Activated CD4-positive, alpha-beta memory T cell treated with anti-CD3 and anti-CD28 coated beads for 36 hours (primary cell): ENCODE results near the gene MARK3. TPM values are rescaled to one million over a fixed set of nuclear protein-coding genes. Genes with fewer than 3 reads are reported as not detected.
A peak's percentile ranks its signal among the peaks of the same experiment; 100 is the strongest.

Experiments
- CTCF ChIA-PET: fragments of 350-600 bp; sonication (Branson Sonifier 250); formaldehyde crosslinking; loops from one replicate; lab custom pipeline; 2021; ENCODE audit warnings: antibody characterized with exemption, inconsistent platforms; lab: Charles Lee
- POLR2A ChIA-PET: fragments of 350-600 bp; sonication (Branson Sonifier 250); formaldehyde crosslinking; loops from one replicate; lab custom pipeline; 2021; ENCODE audit warnings: antibody characterized with exemption; lab: Charles Lee
- DNase-seq: peaks from one replicate; pipeline ENCODE4 v3.0.0-alpha.2; 2020
- H3K27ac Mint-ChIP-seq: one replicate; pipeline ENCODE4 v1.8.0; 2021; ENCODE audit warnings: mixed read lengths
- H3K27me3 Mint-ChIP-seq: one replicate; pipeline ENCODE4 v1.8.0; 2021; ENCODE audit warnings: mixed read lengths
- H3K36me3 Mint-ChIP-seq: one replicate; pipeline ENCODE4 v1.8.0; 2021; ENCODE audit warnings: mixed read lengths
- H3K4me1 Mint-ChIP-seq: one replicate; pipeline ENCODE4 v1.8.0; 2021; ENCODE audit warnings: low read depth, mixed read lengths
- H3K4me3 Mint-ChIP-seq: one replicate; pipeline ENCODE4 v1.8.0; 2021; ENCODE audit warnings: mild to moderate bottlenecking, mixed read lengths
- H3K9me3 Mint-ChIP-seq: one replicate; pipeline ENCODE4 v1.8.0; 2021; ENCODE audit warnings: mixed read lengths
- intact Hi-C: fragments of 100-400 bp; cut with micrococcal nuclease; formaldehyde crosslinking; loops from one replicate; pipeline ENCODE4 v1.15.1; 2023
- total RNA-seq, 2 experiments: library from RNA; stranded (reverse); gene quantifications; one replicate each; pipeline ENCODE4 v1.2.3, GENCODE V29; 2021

MARK3 gene
- total RNA-seq, 2 experiments from 2014 or later = 63.4 to 69.1 TPM

DNA sequence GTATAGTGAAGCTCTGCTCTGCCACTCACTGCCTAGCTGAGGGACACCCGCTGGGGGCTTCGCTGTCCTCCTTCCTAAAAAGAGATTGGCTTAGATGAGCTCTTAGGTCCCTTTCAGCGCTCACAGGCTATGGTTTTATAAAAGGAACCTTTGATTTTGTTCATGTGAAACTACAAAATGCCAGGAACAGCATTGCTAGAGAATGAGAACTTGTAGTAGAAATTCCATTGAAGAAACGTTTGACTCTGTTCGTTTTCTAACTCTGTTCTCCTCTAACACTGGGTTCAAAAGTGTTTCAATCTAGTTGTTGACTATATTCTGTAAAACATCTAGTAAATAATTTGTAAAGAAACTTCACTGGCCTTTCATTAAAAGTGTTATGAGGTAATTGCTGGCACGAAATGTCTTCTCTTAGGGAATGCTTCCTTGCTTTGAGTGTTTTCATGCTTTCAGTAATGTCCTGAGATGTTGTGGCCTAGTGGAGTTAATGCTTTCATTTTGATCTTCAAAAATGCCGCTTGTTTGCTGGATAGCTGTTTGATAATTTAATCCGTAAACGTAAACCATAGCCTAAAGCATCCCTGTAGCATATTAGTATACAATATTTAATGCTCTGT is 1.6 kb downstream of the MARK3 start:
- Mint-ChIP-seq H3K4me3 (peak overlapping the region; percentile 98), H3K4me1 (peaks cover 42% of the 10 kb centered on the region), H3K27ac (peak overlapping the region; percentile 94), H3K9me3 (no peaks in the 10 kb centered on the region), H3K27me3 (no peaks in the 10 kb centered on the region), H3K36me3 (peaks cover 6% of the 10 kb centered on the region)
- POLR2A ChIA-PET = no interaction called here
- no peak for DNase-seq
- CTCF ChIA-PET = interaction anchor here (1.0 kb wide), 1 partner anchor 59 kb away, joined by 3 read pairs; no protein-coding TSS in a partner anchor
- intact Hi-C loops = loop anchor here (2.0 to 5.0 kb wide), 2 partner anchors 14 to 40 kb away; no protein-coding TSS in a partner anchor

DNA sequence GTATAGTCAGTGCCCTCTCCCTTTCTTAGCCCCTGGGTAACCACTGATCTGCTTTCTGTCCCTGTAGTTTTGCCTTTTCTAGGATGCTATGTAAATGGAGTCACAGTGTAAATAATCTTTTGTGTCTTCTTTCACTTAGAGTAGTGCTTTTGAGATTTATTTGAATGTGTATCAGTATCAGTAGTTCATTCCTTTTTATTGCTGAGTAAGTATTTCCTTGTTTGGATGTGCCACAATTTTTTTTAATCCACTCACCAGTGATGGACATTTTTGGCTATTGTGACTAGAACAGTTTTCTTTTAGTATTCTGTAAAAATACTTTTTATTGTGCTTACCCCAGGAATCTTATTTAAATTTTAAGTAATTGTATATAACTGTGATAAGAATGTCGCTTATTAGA is 3.4 kb downstream of the MARK3 start:
- POLR2A ChIA-PET = no interaction called here
- DNase-seq = no peak
- H3K4me1 Mint-ChIP-seq = peaks cover 39% of the 10 kb centered on the region
- no peak overlapping the region for H3K4me3 Mint-ChIP-seq
- H3K27me3 Mint-ChIP-seq = no peaks in the 10 kb centered on the region
- peaks cover 6% of the 10 kb centered on the region for H3K36me3 Mint-ChIP-seq
- H3K9me3 Mint-ChIP-seq = no peaks in the 10 kb centered on the region
- intact Hi-C loops = loop anchor here (5.0 kb wide), 1 partner anchor 39 kb away; no protein-coding TSS in a partner anchor
- CTCF ChIA-PET = interaction anchor here (0.6 to 7.8 kb wide), 2 partner anchors 10 to 15 kb away, joined by 3 to 101 read pairs; no protein-coding TSS in a partner anchor
- H3K27ac Mint-ChIP-seq = peak overlapping the region; percentile 11

- intact Hi-C loops = no loop called here
- Mint-ChIP-seq H3K9me3 (no peaks in the 10 kb centered on the region), H3K27me3 (no peaks in the 10 kb centered on the region), H3K4me3 (no peak overlapping the region), H3K4me1 (peaks cover 50% of the 10 kb centered on the region), H3K36me3 (peaks cover 6% of the 10 kb centered on the region), H3K27ac (no peak overlapping the region)
- no peak for DNase-seq
- POLR2A ChIA-PET = interaction anchor here (0.5 to 1.3 kb wide), 2 partner anchors 55 to 57 kb away, joined by 3 to 4 read pairs; no protein-coding TSS in a partner anchor
- CTCF ChIA-PET = interaction anchor here (0.6 to 7.8 kb wide), 34 partner anchors 12 to 471 kb away, joined by 3 to 101 read pairs (median 4); partner anchors contain the start of genes CDC42BPB and EIF5
Measured at GRCh38 chr14:103390605-103391004, 5.4 kb downstream of the MARK3 start.

GRCh38 chr14:103391048-103391447 is 5.8 kb downstream of the MARK3 start:
- Mint-ChIP-seq H3K36me3 (peaks cover 4% of the 10 kb centered on the region), H3K27me3 (no peaks in the 10 kb centered on the region), H3K27ac (no peak overlapping the region), H3K9me3 (no peaks in the 10 kb centered on the region), H3K4me3 (no peak overlapping the region), H3K4me1 (peaks cover 54% of the 10 kb centered on the region)
- DNase-seq = peak; percentile 47
- ChIA-PET POLR2A (interaction anchor here (1.3 kb wide), 1 partner anchor 56 kb away, joined by 4 read pairs; no protein-coding TSS in a partner anchor), CTCF (interaction anchor here (0.6 to 7.8 kb wide), 36 partner anchors 11 to 525 kb away, joined by 3 to 101 read pairs (median 4); partner anchors contain the start of gene EIF5)
- intact Hi-C loops = no loop called here

- Mint-ChIP-seq H3K4me1 (peaks cover 61% of the 10 kb centered on the region), H3K36me3 (no peaks in the 10 kb centered on the region), H3K9me3 (no peaks in the 10 kb centered on the region), H3K27ac (no peak overlapping the region), H3K4me3 (no peak overlapping the region), H3K27me3 (no peaks in the 10 kb centered on the region)
- intact Hi-C loops = no loop called here
- CTCF ChIA-PET = interaction anchor here (1.1 to 7.8 kb wide), 11 partner anchors 10 to 112 kb away, joined by 3 to 101 read pairs (median 11); no protein-coding TSS in a partner anchor
- DNase-seq = no peak
- POLR2A ChIA-PET = no interaction called here
Measured at GRCh38 chr14:103392106-103392505, 6.9 kb downstream of the MARK3 start.

DNA sequence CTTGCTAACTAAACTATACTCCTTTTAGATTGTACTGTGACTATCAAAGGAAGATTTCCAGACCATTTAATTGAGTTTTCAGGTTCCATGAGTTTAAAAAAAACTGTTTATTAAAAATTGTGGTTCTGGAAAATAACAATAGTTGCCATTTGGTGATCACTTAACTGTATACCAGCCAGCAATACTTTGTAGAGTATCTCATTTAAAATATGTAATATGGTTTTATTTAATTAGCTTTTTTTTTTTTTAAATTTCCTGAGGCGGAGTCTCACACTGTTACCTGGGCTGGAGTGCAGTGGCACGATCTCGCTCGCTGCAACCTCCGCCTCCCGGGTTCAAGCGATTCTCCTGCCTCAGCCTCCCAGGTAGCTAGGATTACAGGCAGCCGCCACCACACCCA is 7.4 kb downstream of the MARK3 start:
- no peak overlapping the region for H3K4me3 Mint-ChIP-seq
- H3K36me3 Mint-ChIP-seq = no peaks in the 10 kb centered on the region
- intact Hi-C loops = no loop called here
- peaks cover 61% of the 10 kb centered on the region for H3K4me1 Mint-ChIP-seq
- POLR2A ChIA-PET = no interaction called here
- CTCF ChIA-PET = interaction anchor here (1.4 to 7.8 kb wide), 8 partner anchors 12 to 49 kb away, joined by 3 to 101 read pairs (median 14); no protein-coding TSS in a partner anchor
- no peak overlapping the region for H3K27ac Mint-ChIP-seq
- H3K27me3 Mint-ChIP-seq = no peaks in the 10 kb centered on the region
- no peaks in the 10 kb centered on the region for H3K9me3 Mint-ChIP-seq
- DNase-seq = no peak

DNA sequence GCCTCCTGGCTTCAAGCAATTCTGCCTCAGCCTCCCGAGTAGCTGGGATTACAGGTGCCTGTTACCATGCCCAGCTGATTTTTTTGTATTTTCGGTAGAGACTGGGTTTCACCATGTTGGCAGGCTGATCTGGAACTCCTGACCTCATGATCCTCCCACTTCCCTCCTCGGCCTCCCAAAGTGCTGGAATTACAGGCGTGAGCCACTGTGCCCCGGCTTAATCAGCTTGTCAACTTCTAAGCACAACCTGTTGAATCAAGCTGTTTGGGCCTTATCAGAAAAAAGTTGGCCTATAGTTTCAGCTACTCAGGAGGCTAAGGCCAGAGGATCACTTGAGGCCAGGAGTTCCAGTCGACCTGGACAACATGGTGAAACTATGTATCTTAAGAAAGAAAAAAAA is 7.9 kb downstream of the MARK3 start:
- POLR2A ChIA-PET = no interaction called here
- H3K4me3 Mint-ChIP-seq = no peak overlapping the region
- no peaks in the 10 kb centered on the region for H3K27me3 Mint-ChIP-seq
- DNase-seq = no peak
- peaks cover 63% of the 10 kb centered on the region for H3K4me1 Mint-ChIP-seq
- intact Hi-C loops = no loop called here
- CTCF ChIA-PET = interaction anchor here (0.6 to 7.8 kb wide), 11 partner anchors 11 to 198 kb away, joined by 3 to 101 read pairs (median 7); no protein-coding TSS in a partner anchor
- H3K9me3 Mint-ChIP-seq = no peaks in the 10 kb centered on the region
- no peak overlapping the region for H3K27ac Mint-ChIP-seq
- H3K36me3 Mint-ChIP-seq = no peaks in the 10 kb centered on the region

GRCh38 chr14:103393676-103394626 is 8.7 kb downstream of the MARK3 start:
- peaks cover 63% of the 10 kb centered on the region for H3K4me1 Mint-ChIP-seq
- DNase-seq = no peak
- ChIA-PET CTCF (interaction anchor here (0.5 to 7.8 kb wide), 18 partner anchors 10 to 441 kb away, joined by 3 to 101 read pairs (median 4); no protein-coding TSS in a partner anchor), POLR2A (no interaction called here)
- intact Hi-C loops = loop anchor here (1.0 kb wide), 1 partner anchor 9 kb away; the partner anchor contains the start of gene MARK3
- H3K27ac Mint-ChIP-seq = no peak overlapping the region
- H3K27me3 Mint-ChIP-seq = no peaks in the 10 kb centered on the region
- H3K4me3 Mint-ChIP-seq = no peak overlapping the region
- H3K9me3 Mint-ChIP-seq = no peaks in the 10 kb centered on the region
- peaks cover 3% of the 10 kb centered on the region for H3K36me3 Mint-ChIP-seq

GRCh38 chr14:103395244-103395643 is 10.0 kb downstream of the MARK3 start:
- Mint-ChIP-seq H3K4me1 (peaks cover 67% of the 10 kb centered on the region), H3K27me3 (no peaks in the 10 kb centered on the region), H3K9me3 (no peaks in the 10 kb centered on the region), H3K27ac (peak overlapping the region; percentile 9), H3K36me3 (peaks cover 4% of the 10 kb centered on the region), H3K4me3 (no peak overlapping the region)
- CTCF ChIA-PET = interaction anchor here (7.8 kb wide), 1 partner anchor 17 kb away, joined by 101 read pairs; no protein-coding TSS in a partner anchor
- intact Hi-C loops = no loop called here
- no peak for DNase-seq
- POLR2A ChIA-PET = no interaction called here

GRCh38 chr14:103396463-103396862 is 11.2 kb downstream of the MARK3 start:
- intact Hi-C loops = no loop called here
- Mint-ChIP-seq H3K27me3 (no peaks in the 10 kb centered on the region), H3K27ac (no peak overlapping the region), H3K9me3 (no peaks in the 10 kb centered on the region), H3K4me1 (peaks cover 73% of the 10 kb centered on the region), H3K36me3 (peaks cover 4% of the 10 kb centered on the region), H3K4me3 (no peak overlapping the region)
- POLR2A ChIA-PET = no interaction called here
- CTCF ChIA-PET = no interaction called here
- DNase-seq = no peak

GRCh38 chr14:103398427-103399195 is 13.4 kb downstream of the MARK3 start:
- no peak for DNase-seq
- H3K4me1 Mint-ChIP-seq = peaks cover 80% of the 10 kb centered on the region
- ChIA-PET CTCF (interaction anchor here (7.1 kb wide), 1 partner anchor 8 kb away, joined by 49 read pairs; no protein-coding TSS in a partner anchor), POLR2A (no interaction called here)
- intact Hi-C loops = no loop called here
- H3K27ac Mint-ChIP-seq = no peak overlapping the region
- H3K9me3 Mint-ChIP-seq = no peaks in the 10 kb centered on the region
- no peak overlapping the region for H3K4me3 Mint-ChIP-seq
- peaks cover 5% of the 10 kb centered on the region for H3K36me3 Mint-ChIP-seq
- H3K27me3 Mint-ChIP-seq = no peaks in the 10 kb centered on the region
